AG04449 (cell line): Measurements from ENCODE around the gene PIP4K2C.

Experiments used
- CTCF ChIA-PET: fragments of 350-600 bp; formaldehyde crosslinking; extraction: SDS; loops from one replicate; lab custom pipeline; 2021; ENCODE audit warnings: antibody characterized with exemption; lab: Yijun Ruan, JAX
- POLR2A ChIA-PET: fragments of 400-600, 350-600 bp; formaldehyde crosslinking; extraction: SDS; loops from one replicate; lab custom pipeline; 2020; ENCODE audit warnings: antibody characterized with exemption, inconsistent platforms; lab: Yijun Ruan, JAX
- DNase-seq: peaks from one replicate; pipeline ENCODE4 v3.0.0-alpha.2; 2010; ENCODE audit warnings: low read depth, low spot score
- H3K4me3 ChIP-seq: 2 replicates; pipeline ENCODE4 v1.5.1; 2011; ENCODE audit warnings: low read depth, mild to moderate bottlenecking, control low read depth, low read length
- CTCF ChIP-seq: IDR thresholded peaks from one replicate; pipeline ENCODE4 v1.5.1; 2011; ENCODE audit warnings: mild to moderate bottlenecking, moderate library complexity, low read length, control low read depth, inconsistent platforms; ENCODE audit not compliant: insufficient read depth; ENCODE audit errors: missing control alignments

PIP4K2C gene

GRCh38 chr12:57592551-57593165 lies 1.7 kb downstream of the PIP4K2C start:
- TF ChIP-seq CTCF = no peak
- POLR2A ChIA-PET = interaction anchor here (1.0 to 2.3 kb wide), 2 partner anchors 19 to 23 kb away, joined by 3 to 6 read pairs; partner anchors contain the start of gene ARHGEF25
- DNase-seq = no peak
- CTCF ChIA-PET = interaction anchor here (1.1 to 14.9 kb wide), 8 partner anchors 8 to 134 kb away, joined by 3 to 212 read pairs (median 8); partner anchors contain the start of genes B4GALNT1 and DTX3
- H3K4me3 ChIP-seq = no peak overlapping the region

GRCh38 chr12:57593187-57593586 lies 2.2 kb downstream of the PIP4K2C start:
- TF ChIP-seq CTCF = no peak
- H3K4me3 ChIP-seq = no peak overlapping the region
- no peak for DNase-seq
- ChIA-PET CTCF (interaction anchor here (1.3 to 14.9 kb wide), 6 partner anchors 11 to 42 kb away, joined by 3 to 212 read pairs (median 8); partner anchors contain the start of genes B4GALNT1 and DTX3), POLR2A (interaction anchor here (0.7 to 2.3 kb wide), 4 partner anchors 18 to 481 kb away, joined by 3 to 6 read pairs (median 3); partner anchors contain the start of gene ARHGEF25)

- no peak overlapping the region for H3K4me3 ChIP-seq
- no peak for TF ChIP-seq CTCF
- no peak for DNase-seq
- CTCF ChIA-PET = interaction anchor here (0.6 to 14.9 kb wide), 6 partner anchors 9 to 141 kb away, joined by 3 to 212 read pairs (median 6); no protein-coding TSS in a partner anchor
- POLR2A ChIA-PET = interaction anchor here (0.8 kb wide), 1 partner anchor 9 kb away, joined by 4 read pairs; the partner anchor contains the start of gene PIP4K2C
Observed at GRCh38 chr12:57600395-57600794, 9.4 kb downstream of the PIP4K2C start.

GRCh38 chr12:57602544-57602943 lies 11.6 kb downstream of the PIP4K2C start:
- ChIA-PET POLR2A (no interaction called here), CTCF (interaction anchor here (0.9 to 5.0 kb wide), 3 partner anchors 18 to 23 kb away, joined by 3 to 35 read pairs (median 18); no protein-coding TSS in a partner anchor)
- H3K4me3 ChIP-seq = no peak overlapping the region
- no peak for DNase-seq
- TF ChIP-seq CTCF = no peak

- POLR2A ChIA-PET = interaction anchor here (0.9 kb wide), 1 partner anchor 23 kb away, joined by 3 read pairs; no protein-coding TSS in a partner anchor
Observed at GRCh38 chr12:57603324-57603723, 12.3 kb downstream of the PIP4K2C start.

More at GRCh38 chr12:57603324-57603723, 12.3 kb downstream of the PIP4K2C start:
- DNase-seq = no peak
- CTCF ChIA-PET = interaction anchor here (0.9 to 5.0 kb wide), 4 partner anchors 10 to 23 kb away, joined by 3 to 35 read pairs (median 12); no protein-coding TSS in a partner anchor
- TF ChIP-seq CTCF = no peak
- no peak overlapping the region for H3K4me3 ChIP-seq
